ENCODE data around the gene CASP9. TPM values are rescaled to one million over a fixed set of nuclear protein-coding genes. Genes with fewer than 3 reads are reported as not detected.

Gene CASP9
- total RNA-seq, 6 donors from 2014 or later: 11.9 to 40.9 (median 15.0) TPM

- no peaks in the 10 kb centered on the region for H3K9me3 ChIP-seq
- TF ChIP-seq POLR2AphosphoS5 (IDR thresholded peaks at IDR 0.05) (no peak), EP300 (IDR thresholded peaks at IDR 0.05) (no peak), POLR2A (IDR thresholded peaks at IDR 0.05) (no peak)
- TF ChIP-seq, protein P1, sequence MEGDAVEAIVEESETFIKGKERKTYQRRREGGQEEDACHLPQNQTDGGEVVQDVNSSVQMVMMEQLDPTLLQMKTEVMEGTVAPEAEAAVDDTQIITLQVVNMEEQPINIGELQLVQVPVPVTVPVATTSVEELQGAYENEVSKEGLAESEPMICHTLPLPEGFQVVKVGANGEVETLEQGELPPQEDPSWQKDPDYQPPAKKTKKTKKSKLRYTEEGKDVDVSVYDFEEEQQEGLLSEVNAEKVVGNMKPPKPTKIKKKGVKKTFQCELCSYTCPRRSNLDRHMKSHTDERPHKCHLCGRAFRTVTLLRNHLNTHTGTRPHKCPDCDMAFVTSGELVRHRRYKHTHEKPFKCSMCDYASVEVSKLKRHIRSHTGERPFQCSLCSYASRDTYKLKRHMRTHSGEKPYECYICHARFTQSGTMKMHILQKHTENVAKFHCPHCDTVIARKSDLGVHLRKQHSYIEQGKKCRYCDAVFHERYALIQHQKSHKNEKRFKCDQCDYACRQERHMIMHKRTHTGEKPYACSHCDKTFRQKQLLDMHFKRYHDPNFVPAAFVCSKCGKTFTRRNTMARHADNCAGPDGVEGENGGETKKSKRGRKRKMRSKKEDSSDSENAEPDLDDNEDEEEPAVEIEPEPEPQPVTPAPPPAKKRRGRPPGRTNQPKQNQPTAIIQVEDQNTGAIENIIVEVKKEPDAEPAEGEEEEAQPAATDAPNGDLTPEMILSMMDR (IDR thresholded peaks at IDR 0.05): no peak
- no peak overlapping the region for H3K4me3 ChIP-seq
- H3K4me1 ChIP-seq: no peaks in the 10 kb centered on the region
- no peak for DNase-seq
- H3K36me3 ChIP-seq: no peaks in the 10 kb centered on the region
- 42 to 56% methylated on average over 5 of the region's 5 CpGs for WGBS, 2 donors
- no peak overlapping the region for H3K27ac ChIP-seq
- ATAC-seq (ENCODE audit: low FRiP score in 2 of 2): no peak
- no peaks in the 10 kb centered on the region for H3K27me3 ChIP-seq
Observed at GRCh38 chr1:15443281-15443680, 80.7 kb downstream of the CASP9 start.

- Histone ChIP-seq H3K4me1 (no peaks in the 10 kb centered on the region), H3K4me3 (no peak overlapping the region), H3K36me3 (no peaks in the 10 kb centered on the region), H3K9me3 (no peaks in the 10 kb centered on the region), H3K27ac (no peak overlapping the region), H3K27me3 (no peaks in the 10 kb centered on the region)
- DNase-seq: no peak
- 84% methylated on average over 5 of the region's 5 CpGs for WGBS, 2 donors
- TF ChIP-seq POLR2AphosphoS5 (IDR thresholded peaks at IDR 0.05): no peak
- TF ChIP-seq, protein P1 (IDR thresholded peaks at IDR 0.05): no peak
- TF ChIP-seq POLR2A (IDR thresholded peaks at IDR 0.05): no peak
- TF ChIP-seq EP300 (IDR thresholded peaks at IDR 0.05): no peak
- no peak for ATAC-seq (ENCODE audit: low FRiP score in 2 of 2)
Observed at GRCh38 chr1:15442759-15443158, 81.3 kb downstream of the CASP9 start.

DNA sequence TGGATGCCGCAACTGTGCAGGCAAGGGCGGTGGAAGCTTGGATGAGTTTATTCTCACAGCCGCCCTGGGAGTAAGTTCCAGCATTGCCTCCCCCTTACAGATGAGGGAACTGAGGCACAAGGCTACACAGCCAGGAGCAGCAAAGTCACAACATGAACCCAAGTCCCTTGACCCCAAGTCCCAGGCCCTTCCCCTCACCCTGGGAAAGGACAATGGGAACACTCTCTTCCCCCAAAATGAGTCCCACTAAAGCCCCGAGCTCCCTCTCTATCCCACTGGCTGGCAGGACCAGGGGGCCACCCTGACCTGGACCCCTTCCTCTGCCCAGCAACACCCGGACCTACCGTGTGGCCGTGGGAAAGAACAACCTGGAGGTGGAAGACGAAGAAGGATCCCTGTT is 81.9 kb downstream of the CASP9 start:
- DNase-seq (no peak), ATAC-seq (ENCODE audit: low FRiP score in 2 of 2) (no peak)
- 91% methylated on average over 8 of the region's 8 CpGs for WGBS, 2 donors
- Histone ChIP-seq H3K4me3 (no peak overlapping the region), H3K4me1 (no peaks in the 10 kb centered on the region), H3K27me3 (no peaks in the 10 kb centered on the region), H3K9me3 (no peaks in the 10 kb centered on the region), H3K27ac (no peak overlapping the region), H3K36me3 (no peaks in the 10 kb centered on the region)
- TF ChIP-seq, protein P1 (IDR thresholded peaks at IDR 0.05): no peak
- no peak for TF ChIP-seq EP300 (IDR thresholded peaks at IDR 0.05)
- no peak for TF ChIP-seq POLR2AphosphoS5 (IDR thresholded peaks at IDR 0.05)
- TF ChIP-seq POLR2A (IDR thresholded peaks at IDR 0.05): no peak

Small RNA genes lying within 50 kb of the gene (small RNA-seq; reads per million reads assigned to genes)
- 0 reads per million in 4 donors for gene SCARNA21B

Other genes starting within 250 kb of the CASP9 start
- 100 to 1,000 TPM in 1 of 6 donors, 10 to 100 TPM in 5; 62.9 to 123 (median 91.2) TPM for gene EFHD2, start 114.3 kb downstream of the CASP9 start, total RNA-seq
- gene CTRC, start 85.8 kb downstream of the CASP9 start, total RNA-seq: 1 to 10 TPM in 2 of 6 donors, under 1 TPM in 1, not detected in 3; 0.30 to 5.3 (median 2.9) TPM
- 1 to 10 TPM in 1 of 6 donors, under 1 TPM in 1, not detected in 4; 0.83 to 2.3 TPM for gene CELA2A, start 67.5 kb downstream of the CASP9 start, total RNA-seq
- gene CELA2B, start 48.1 kb downstream of the CASP9 start, total RNA-seq: 1 to 10 TPM in 2 of 6 donors, under 1 TPM in 1, not detected in 3; 0.91 to 1.8 (median 1.3) TPM
- 10 to 100 TPM; 12.7 to 23.0 (median 17.1) TPM for gene DNAJC16, start 2.6 kb upstream of the CASP9 start, total RNA-seq
- gene AGMAT, start 60.8 kb upstream of the CASP9 start, total RNA-seq: under 1 TPM in 2 of 6 donors, not detected in 4; 0.13 to 0.29 TPM
- 100 to 1,000 TPM in 1 of 6 donors, 10 to 100 TPM in 5; 31.4 to 161 (median 46.1) TPM for gene DDI2, start 93.2 kb upstream of the CASP9 start, total RNA-seq
- gene PLEKHM2, start 160.1 kb upstream of the CASP9 start, total RNA-seq: 100 to 1,000 TPM in 1 of 6 donors, 10 to 100 TPM in 5; 50.3 to 120 (median 83.3) TPM
- 10 to 100 TPM in 1 of 6 donors, 1 to 10 TPM in 5; 1.5 to 12.1 (median 4.3) TPM for gene SLC25A34, start 212.0 kb upstream of the CASP9 start, total RNA-seq
- gene TMEM82, start 218.3 kb upstream of the CASP9 start, total RNA-seq: not detected
- 10 to 100 TPM; 11.2 to 51.3 (median 35.1) TPM for gene FBLIM1, start 234.6 kb upstream of the CASP9 start, total RNA-seq